ENCODE results near the gene PRKD1.
A peak's percentile ranks its signal among the peaks of the same experiment; 100 is the strongest.

Gene PRKD1

GRCh38 chr14:29587046-29587445 is 340.6 kb downstream of the PRKD1 start:
- TF ChIP-seq, protein P1, sequence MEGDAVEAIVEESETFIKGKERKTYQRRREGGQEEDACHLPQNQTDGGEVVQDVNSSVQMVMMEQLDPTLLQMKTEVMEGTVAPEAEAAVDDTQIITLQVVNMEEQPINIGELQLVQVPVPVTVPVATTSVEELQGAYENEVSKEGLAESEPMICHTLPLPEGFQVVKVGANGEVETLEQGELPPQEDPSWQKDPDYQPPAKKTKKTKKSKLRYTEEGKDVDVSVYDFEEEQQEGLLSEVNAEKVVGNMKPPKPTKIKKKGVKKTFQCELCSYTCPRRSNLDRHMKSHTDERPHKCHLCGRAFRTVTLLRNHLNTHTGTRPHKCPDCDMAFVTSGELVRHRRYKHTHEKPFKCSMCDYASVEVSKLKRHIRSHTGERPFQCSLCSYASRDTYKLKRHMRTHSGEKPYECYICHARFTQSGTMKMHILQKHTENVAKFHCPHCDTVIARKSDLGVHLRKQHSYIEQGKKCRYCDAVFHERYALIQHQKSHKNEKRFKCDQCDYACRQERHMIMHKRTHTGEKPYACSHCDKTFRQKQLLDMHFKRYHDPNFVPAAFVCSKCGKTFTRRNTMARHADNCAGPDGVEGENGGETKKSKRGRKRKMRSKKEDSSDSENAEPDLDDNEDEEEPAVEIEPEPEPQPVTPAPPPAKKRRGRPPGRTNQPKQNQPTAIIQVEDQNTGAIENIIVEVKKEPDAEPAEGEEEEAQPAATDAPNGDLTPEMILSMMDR (IDR thresholded peaks at IDR 0.05), result no peak
- peak overlapping the region in 1 of 2 donors; percentile 20 for H3K27ac ChIP-seq
- H3K4me3 ChIP-seq, result no peak overlapping the region
- DNase-seq (ENCODE audit: low spot score), result no peak

DNA sequence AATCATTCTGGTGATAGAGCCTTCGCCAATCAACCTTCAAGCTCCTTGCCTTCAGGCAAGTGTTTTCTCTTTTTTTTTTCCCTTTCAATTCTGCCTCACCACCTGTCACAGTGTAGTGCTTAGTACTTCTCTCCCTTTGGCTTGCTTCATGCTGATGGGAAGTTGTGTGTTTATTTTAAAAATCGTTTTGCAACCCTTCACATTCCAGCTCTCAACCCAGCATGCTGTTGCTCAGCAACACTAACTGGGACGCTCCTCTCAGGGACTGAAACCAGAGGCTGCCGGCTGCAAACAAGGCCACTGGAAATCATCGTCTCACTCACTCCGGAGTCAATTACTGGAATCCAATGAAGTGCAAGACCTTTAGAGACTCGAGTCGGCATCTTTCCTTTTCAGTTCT is 342.7 kb downstream of the PRKD1 start:
- Histone ChIP-seq H3K27ac (no peak overlapping the region), H3K4me3 (no peak overlapping the region)
- TF ChIP-seq, protein P1 (IDR thresholded peaks at IDR 0.05), result no peak
- peak; percentile 77 for DNase-seq (ENCODE audit: low spot score)

GRCh38 chr14:29580763-29581162 is 346.9 kb downstream of the PRKD1 start:
- H3K4me3 ChIP-seq, result no peak overlapping the region
- TF ChIP-seq, protein P1 (IDR thresholded peaks at IDR 0.05), result no peak
- no peak overlapping the region for H3K27ac ChIP-seq
- DNase-seq (ENCODE audit: low spot score), result no peak

DNA sequence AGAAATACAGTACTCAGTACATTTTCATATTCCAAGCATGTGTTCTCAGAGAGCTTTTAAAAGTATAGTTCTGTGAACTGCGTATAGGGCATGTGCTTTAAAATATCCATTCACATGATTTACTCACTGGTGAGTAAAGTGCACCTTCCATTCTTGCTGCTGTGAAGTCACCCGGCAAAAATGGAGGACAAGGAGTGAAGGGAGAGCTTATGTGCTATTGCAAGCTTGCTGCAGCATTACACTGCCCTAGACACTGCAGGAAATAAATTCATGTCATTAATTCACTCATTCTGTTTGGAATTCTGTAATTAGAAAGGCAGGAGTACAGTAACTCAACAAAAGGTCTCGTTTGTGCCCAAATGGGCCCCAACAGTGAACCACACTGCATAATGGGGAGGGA is 347.8 kb downstream of the PRKD1 start:
- TF ChIP-seq, protein P1 (IDR thresholded peaks at IDR 0.05), result no peak
- Histone ChIP-seq H3K4me3 (no peak overlapping the region), H3K27ac (no peak overlapping the region)
- no peak for DNase-seq (ENCODE audit: low spot score)

DNA sequence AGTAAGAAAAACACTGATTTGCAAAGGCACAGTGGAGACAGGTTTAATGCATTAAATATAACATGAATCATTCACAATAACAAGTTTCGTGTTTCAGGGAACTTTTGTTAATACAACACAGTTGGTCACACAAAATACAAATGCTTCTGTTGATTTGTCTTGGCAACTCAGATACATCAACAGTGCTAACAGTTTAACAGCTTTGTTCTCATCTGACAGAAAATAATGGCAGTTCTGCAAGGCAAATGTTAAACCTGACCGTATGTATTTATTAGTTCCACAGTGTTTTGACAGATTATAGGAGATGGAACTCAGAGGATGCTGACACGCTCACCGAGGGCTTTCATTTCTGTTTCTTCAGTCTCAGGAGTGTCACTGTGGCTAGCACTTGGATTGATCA is 350.7 kb downstream of the PRKD1 start:
- H3K4me3 ChIP-seq, result no peak overlapping the region
- TF ChIP-seq, protein P1 (IDR thresholded peaks at IDR 0.05), result no peak

GRCh38 chr14:29569194-29569593 is 358.5 kb downstream of the PRKD1 start:
- no peak overlapping the region for H3K4me3 ChIP-seq
- DNase-seq (ENCODE audit: low spot score), result no peak
- no peak overlapping the region for H3K27ac ChIP-seq
- TF ChIP-seq, protein P1 (IDR thresholded peaks at IDR 0.05), result no peak

More for the DNA sequence above, 350.7 kb downstream of the PRKD1 start:
- H3K27ac ChIP-seq, result no peak overlapping the region
- DNase-seq (ENCODE audit: low spot score), result no peak

DNA sequence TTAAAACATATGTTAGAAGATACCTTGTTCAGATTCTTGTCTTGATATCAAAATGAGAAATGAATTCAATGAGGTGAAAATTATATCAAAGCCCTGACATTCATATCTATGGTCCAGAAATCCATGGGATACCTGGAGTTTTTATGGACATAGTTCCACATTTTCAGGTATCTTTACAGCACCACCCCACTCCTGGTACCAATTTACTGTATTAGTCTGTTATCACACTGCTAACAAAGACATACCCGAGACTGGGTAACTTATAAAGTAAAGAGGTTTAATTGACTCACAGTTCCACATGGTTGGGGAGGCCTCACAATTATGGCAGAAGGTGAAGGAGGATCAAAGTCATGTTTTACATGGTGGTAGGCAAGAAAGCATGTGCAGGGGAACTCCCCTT is 361.5 kb downstream of the PRKD1 start:
- Histone ChIP-seq H3K27ac (no peak overlapping the region), H3K4me3 (no peak overlapping the region)
- TF ChIP-seq, protein P1 (IDR thresholded peaks at IDR 0.05), result no peak
- no peak for DNase-seq (ENCODE audit: low spot score)

All from coronary artery (tissue), 2 donors.